Activated CD4-positive, alpha-beta T cell treated with anti-CD3 and anti-CD28 coated beads for 1 hour (primary cell): ENCODE data around the gene USP35.
A peak's percentile ranks its signal among the peaks of the same experiment; 100 is the strongest.
"Not testable (repeated sequence)": the region's sequence is repeated elsewhere in the genome, so short reads cannot be mapped to it uniquely, and the experiment has no call there.

Experiments
- DNase-seq: peaks from one replicate; pipeline ENCODE4 v3.0.0-alpha.2; 2020

The USP35 gene

DNA sequence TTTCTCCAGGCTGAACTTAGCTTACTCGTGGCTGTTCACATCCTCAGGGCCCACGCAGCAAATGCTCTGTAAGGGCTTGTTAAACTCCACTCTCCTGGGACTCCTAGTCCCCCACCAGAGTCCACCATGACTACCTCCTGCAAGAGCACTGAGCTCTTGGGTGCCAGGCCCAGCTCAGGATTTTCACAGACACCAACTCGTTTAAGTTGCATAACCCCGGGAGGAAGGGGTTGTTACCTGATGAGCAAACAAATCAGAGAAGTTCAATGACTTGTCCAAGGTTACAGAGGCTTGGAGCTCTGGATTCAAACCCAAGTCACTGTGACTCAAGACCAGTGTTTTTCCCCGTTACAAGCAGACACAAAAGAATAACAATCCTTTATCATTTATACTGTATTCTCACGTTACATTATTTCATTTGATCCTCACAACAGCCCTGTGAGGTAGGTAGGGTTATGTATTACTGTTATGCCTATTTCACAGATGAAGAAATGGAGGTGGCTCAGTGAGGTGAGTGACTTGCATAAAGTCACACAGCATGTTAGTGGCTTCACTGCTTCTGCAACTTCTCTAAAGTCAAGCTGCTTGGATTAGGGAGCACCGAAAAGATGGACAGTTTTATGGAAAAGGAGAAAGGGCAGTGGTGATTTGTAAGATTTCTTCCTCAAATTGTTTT, 17.7 kb upstream of the USP35 start:
- no peak for DNase-seq

DNA sequence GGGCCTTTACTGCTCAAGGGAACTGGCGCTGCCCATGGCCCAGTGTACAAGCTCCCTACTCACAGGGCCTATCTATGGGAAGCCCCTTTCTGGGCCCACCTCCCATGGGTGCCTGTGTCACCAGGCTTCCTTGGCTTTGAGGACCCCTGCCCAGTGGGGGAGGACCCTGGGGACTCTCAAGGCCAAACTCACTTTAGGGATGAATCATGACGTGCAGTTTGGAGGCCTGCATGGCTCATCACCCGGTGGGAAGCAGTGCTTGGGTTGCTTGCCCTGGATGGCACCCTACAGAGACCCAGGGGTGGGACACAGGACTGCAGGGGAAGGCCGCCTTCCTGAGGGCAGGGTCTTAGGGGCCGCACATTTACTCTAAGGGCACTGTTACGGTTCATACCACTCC, 16.8 kb upstream of the USP35 start:
- DNase-seq: no peak

DNA sequence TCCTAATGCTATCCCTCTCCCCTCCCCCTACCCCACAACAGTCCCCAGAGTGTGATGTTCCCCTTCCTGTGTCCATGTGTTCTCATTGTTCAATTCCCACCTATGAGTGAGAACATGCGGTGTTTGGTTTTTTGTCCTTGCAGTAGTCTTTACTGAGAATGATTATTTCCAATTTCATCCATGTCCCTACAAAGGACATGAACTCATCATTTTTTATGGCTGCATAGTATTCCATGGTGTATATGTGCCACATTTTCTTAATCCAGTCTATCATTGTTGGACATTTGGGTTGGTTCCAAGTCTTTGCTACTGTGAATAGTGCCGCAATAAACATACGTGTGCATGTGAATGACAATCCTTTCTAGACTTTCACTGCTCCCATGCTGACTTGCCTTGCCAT, 12.9 kb upstream of the USP35 start:
- not testable (repeated sequence) for DNase-seq

DNA sequence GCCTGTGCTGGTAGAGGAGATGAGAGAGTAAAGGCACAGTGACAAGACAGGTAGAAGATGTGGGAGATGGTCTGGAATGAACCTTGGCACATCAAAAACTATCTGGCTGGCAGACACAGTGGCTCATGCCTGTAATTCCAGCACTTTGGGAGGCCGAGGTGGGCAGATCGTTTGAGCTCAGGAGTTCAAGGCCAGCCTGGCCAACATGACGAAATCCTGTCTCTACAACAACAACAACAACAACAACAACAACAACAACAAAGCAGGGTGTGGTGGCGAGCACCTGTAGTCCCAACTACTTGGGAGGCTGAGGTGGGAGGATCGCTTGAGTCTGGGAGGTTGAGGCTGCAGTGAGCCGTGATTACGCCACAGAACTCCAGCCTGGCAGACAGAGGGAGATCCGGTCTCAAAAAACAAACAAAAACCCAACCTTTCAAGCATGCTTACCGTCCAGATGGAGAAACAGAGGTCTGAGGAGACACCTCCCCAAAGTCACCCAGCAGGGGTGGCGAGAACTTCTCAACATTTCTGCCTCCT, 12.0 kb upstream of the USP35 start:
- DNase-seq: no peak

DNA sequence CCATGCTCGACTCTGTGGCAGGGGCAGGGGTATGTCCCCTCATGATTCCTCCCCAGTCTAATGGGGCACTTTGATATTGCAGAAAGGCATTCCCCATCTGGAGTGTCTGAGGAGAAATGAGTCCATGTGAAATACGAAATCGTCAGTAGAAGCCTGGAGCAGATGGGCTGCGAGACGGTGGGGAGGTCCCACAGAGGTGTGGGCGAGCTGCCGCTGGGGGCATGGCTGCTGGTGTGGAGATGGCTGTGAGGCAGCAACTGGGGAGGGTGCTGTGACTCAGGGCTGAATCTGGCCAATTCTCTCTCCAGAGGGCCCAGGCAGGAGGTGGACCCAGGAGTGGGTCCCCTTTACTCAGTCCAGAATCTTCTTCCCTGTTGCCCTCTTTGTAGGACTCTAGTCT, 11.5 kb upstream of the USP35 start:
- DNase-seq: no peak

DNA sequence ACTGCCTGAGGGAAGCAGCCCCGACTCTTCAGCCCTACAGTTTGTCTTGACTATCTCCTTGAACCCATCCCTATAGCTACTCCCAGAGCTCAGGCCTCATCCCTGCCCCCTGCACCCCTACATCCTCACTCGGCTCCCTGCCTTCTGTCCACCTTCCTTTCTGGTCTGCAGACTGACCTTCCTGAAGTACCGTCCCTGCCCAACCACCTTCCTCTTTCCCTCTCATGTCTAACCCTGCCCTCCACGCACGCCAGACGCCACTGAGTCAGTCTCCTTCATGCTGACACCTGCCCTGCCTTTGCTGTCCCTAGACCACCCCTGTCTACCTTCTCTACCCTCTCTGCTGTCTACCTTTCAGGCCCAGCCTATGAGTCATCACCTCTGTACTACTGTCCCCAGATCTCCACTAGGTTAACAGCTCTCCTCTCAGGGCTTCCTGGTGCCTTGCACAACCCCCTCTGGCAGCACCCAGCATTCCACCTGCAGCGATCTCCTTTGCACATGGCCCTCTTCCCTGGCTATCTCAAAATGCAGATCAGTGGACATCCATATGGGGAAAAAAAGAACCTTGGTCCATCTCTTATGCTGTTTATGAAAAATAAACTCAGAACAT, 9.2 kb upstream of the USP35 start:
- no peak for DNase-seq

DNA sequence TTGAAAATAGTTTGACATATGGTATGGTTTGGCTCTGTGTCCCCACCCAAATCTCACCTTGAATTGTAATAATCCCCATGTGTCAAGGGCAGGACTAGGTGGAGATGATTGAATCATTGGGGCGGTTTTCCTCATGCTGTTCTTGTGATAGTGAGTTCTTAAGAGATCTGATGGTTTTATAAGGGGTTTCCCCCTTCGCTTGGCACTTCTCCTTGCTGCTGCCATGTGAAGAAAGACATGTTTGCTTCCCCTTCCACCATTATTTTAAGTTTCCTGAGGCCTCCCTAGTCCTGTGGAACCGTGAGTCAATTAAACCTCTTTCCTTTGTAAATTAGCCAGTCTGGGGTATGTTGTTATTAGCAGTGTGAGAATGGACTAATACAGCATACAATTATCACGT, 8.0 kb upstream of the USP35 start:
- no peak for DNase-seq

DNA sequence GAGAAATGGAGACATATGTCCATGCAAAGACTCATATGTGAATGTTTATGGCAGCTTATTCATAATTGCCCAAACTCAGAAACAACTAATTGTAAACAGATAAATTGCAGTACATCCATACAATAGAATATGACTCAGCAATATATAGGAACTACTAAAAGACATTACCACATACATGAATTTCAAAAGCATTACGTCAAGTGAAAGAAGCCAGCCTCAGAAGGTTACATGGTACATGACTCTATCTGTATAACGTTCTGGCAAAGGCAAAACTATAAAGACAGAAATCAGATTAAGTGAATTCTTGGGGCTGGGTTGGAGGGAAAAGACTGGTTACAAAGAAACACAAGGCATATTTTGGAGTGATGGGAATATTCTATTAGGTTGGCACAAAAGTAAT, 7.5 kb upstream of the USP35 start:
- no peak for DNase-seq

DNA sequence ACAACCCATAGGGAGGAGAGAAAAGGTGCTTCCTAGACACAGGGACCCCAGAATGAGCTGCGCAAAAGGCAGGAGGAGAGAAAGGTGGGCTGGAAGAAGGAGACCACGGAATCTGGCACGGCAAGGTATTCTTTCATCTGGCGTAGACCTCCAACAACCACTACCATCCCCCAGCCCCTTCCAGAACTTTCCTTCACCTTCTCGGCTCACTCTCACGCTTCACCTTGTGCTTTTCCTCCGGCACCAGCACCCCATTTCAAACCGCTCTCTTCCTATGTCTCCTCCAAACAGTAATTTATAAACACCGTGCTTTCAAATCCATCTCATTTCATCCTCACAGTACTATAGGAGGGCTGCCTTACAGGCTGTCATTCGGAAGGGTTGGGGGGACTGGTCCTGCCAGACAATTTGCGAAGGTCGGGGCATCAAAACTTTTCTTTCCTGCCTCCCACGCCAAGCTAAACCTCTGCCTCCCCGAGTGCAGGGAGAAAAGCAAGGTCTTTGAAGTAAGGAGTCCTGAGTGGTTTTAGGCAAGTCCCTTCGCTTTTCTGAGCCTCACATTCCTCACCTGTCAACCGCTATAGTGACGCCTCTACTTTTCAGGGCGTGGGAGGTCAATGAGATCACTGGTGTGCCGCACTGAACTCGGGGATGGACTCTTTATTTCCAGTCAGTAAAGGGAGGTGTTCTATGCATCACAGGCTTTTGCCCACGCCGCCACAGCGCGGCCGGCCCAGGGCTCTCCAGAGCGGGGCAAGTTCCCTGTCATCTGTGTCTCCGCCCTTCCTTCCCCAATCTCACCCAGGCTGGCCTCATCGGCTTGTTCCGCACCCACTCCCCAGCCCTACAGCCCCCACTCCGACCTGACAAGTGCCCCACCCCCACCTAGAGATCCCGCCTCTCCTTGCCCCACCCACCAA, 1.1 kb upstream of the USP35 start:
- DNase-seq: peak; percentile 56

DNA sequence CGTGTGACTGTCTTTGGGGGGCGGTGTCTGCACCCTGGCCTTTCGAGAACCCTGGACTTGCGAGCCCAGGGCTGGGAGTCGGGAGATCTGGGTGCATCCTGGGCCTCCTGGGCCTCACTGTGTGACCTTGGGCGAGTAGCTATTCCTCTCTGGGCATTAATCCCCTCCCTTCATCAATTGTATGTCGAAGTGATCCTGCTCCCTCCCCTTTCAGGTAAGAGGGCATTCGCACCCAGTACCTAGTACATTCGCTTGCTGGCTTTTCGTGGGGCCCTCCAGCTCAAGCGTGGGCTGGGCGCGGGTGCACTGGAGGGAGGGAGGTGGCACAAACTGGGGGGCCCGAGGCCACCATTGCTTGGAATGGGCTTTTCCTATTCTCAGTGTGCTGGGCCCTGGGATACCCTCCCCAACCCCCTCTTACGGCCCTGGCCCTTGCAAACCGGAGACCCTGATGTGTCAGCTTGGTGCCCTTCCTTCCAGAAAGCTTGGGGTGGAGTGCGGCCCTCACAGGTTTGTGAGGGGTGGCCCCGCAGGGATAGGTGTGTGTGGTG, 530 bp downstream of the USP35 start:
- DNase-seq: no peak

DNA sequence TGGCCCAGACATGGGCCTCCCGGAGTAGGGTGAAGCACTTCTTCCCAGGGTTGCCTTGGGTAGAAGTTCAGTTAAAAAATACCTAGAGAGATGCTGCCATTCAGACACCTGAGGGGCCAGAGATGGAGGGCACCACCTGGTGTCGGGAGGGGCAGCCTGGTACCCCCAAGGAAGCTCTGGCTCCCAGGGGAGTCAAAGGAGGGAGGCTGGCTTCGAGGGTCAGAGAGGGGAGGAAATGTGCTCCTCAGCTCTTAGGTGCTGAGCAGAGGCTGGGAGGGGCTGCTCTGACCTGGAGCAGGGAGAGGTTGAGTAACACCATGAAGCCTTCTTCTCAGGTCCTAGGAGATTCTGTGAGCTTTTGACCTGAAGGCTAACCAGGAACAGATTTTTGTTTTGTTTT, 1.1 kb downstream of the USP35 start:
- DNase-seq: no peak

DNA sequence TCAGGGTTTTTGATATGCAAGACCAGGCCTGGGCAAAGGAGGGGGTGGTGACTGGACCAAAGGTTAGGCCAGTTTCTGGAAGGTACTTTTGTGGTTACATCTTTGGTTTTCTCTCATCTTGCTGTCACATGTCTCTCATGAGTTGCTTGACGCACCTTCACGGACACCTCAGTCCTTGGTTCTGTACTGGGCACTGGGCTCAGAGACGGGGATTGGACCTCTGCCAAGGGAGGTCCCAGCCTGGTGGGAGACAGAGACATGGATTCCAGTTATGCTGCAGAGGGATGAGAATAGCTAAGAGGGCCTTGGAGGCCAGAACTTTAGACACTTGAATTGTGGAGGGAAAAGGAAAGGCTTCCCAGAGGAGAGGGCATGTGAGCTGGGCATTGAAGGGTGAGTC, 1.7 kb downstream of the USP35 start:
- no peak for DNase-seq

DNA sequence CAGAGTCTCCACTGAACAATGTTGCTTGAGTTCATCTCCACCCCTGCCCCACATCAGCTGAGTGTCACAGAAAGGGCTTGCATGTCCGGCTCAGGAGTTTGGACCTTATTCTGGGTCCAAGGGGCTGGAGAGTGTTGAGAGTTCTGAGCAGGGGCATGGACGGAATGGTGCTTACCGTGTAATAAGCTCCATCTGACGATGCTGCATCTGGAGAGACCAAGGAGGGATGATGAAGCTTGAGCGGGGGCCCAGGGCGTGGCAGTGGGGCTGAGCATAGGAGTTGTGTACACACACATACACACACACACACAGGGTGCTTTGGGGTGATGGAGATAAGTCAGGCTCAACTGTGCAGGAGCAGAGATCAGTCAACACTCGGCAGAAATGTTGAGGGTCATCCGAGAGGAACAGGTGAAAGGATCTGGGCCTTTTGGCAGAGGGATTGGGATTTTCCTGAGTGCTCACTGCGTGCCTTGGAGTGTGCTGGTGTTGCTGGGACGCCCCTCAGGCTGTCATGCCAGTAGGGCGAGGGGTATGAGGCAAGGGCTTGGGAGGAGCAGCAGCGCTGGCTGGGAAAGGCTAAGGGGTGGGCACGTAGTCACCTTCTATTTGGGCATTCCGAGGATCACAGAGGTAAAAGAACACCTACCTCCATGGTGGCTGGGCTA, 2.3 kb downstream of the USP35 start:
- no peak for DNase-seq

DNA sequence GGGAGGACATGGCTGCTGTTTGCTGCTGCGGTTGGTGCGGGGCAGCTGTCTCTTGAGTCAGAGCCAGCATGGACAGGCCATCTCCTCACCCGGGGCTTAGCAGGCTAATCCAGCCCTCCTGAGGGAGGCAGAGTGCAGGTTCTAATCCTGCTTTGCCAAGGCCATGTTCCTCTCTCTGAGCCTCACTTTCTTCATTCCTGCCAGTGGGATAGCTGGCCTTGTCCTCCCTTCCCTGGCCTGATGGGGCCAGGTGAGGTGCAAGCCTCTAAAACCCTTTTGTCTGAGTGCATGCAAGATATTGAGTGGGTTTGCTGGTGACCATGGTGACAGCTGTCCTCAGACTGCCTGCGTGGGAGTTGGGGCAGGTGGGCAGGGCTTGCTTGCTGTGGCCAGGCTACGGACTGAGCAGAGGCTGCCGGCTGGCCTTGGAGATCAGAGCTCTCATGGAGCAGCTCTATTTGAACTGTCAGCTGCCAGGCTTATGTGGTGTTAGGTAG, 3.6 kb downstream of the USP35 start:
- DNase-seq: no peak

DNA sequence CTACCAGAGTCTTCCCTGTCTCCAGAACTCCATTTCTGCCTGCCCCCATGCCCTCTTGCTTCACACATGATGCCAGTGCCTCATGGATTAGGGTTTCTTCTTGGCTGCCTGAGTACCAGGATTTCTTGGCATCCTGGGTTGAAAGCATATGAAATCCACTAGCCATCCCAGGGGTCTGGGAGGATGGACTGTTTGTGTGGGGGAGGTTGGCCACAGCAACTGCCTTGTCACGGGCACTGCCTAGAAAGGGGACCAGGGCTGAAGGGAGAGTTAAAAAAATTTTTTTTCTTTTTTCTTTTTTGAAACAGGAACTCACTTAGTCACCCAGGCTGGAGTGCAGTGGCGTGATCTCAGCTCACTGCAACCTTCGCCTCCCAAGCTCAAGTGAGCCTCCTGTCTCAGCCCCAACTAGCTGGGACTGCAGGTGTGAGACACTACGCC, 4.2 kb downstream of the USP35 start:
- DNase-seq: no peak

DNA sequence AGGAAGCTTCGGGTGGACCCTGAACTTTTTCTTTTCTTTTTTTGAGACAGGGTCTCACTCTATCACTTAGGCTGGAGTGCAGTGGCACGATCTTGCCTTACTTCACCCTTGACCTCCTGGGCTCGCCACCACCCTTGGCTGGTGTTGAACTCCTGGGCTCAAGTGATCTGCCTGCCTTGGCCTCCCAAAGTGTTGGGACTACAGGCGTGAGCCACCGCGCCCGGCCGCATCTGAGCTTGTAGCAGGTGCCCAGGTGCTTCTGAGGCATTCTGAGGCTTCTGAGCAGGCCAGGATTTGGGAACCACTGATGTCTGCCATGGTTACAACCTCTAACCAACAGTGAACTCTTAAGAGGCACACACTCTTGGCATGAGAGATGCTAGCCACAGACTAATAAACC, 5.1 kb downstream of the USP35 start:
- DNase-seq: no peak

DNA sequence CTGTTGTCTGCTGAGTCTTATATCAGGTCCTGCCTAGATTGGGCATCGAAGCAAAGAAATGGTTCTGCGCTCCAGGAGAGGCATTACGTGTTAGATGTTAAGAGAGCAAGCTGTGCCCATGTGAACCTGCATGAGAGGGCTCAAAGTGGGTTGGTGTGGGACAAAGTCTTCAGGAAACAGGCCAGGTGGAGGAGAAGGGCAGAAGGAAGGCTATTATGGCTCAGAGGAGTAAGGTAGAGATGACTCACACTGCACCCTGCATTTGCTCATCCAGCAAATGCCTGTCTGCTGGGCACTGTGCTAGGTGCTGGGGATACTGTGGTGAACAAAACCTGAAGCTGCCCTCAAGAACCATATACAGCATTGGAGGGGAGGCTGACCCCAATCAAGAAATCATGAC, 5.8 kb downstream of the USP35 start:
- no peak for DNase-seq

DNA sequence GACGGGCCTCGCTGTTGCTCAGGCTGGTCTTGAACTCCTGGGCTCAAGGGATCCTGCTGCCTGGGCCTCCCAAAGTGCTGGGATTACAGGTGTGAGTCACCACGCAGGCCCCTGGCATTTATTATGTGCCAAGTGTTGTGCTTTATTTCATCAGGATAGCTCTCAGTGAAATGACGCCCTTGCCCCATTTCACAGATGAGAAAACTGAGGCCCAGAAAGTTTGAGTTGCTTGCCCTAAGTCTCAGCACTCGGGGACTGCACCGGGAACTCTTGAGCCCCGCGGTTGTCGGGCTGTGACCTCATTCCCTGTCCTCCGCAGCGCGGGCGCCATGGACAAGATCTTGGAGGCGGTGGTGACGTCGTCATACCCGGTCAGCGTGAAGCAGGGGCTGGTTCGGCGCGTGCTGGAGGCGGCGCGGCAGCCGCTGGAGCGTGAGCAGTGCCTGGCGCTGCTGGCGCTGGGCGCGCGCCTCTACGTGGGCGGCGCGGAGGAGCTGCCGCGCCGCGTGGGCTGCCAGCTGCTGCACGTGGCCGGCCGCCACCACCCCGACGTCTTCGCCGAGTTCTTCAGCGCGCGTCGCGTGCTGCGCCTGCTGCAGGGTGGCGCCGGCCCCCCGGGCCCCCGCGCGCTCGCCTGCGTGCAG, 7.3 kb downstream of the USP35 start:
- no peak for DNase-seq

DNA sequence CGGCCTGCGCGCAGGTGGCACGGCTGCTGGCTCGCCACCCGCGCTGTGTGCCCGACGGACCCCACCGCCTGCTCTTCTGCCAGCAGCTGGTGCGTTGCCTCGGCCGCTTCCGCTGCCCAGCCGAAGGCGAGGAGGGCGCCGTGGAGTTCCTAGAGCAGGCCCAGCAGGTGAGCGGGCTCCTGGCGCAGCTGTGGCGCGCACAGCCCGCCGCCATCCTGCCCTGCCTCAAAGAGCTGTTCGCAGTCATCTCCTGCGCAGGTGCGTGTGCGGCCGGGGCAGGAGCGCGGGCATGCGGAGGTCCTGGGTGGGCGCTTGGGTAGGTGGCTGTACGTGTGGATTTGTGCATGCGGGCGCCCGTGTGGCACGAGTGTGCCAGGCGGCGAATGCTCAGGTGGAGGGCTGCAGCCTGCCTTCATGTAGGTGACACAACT, 8.0 kb downstream of the USP35 start:
- DNase-seq: no peak

DNA sequence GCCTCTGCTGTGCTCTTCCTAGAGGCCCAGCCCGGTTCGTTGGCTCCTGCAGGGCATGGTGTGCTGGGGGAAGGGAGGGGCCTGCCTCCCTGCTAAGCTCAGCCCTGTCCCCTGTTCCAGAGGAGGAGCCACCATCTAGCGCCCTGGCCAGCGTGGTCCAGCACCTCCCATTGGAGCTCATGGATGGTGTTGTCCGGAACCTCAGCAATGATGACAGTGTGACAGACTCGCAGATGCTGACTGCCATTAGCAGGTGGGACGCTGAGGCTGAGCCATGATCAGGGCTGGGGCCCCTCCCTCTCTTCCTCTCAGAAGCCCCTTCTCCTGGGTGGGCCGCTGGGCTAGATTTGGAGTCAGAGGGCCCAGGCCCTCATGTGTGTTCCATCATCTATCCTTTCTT, 9.1 kb downstream of the USP35 start:
- no peak for DNase-seq

DNA sequence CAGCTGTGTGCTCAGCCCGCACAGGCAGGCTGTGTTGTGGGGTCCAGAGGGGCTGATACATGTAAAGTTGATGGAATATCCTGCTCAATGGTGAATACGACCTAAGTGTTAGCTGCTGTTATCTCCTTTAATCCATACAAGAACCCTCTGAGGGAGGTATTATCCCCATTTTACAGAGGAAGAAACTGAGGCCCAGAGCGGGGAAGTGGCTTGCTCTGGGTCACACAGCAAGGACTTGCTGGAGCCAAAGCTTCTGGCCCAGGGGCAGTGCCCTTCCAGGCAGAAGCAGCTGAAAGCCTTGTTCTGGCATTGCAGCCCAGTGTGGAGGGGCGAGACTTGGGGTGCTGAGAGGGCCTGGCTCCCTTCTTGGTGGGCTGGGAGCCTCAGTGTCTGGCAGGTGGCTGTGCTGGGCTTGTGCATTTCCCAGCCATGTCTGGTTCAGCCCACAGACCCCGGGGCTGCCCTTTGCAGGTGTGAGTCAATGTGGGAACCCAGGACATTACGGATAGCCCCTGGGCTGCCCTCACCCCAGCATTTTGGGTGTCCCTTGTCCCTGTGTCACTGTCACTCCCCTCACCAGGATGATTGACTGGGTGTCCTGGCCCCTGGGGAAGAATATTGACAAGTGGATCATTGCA, 10.4 kb downstream of the USP35 start:
- DNase-seq: no peak

DNA sequence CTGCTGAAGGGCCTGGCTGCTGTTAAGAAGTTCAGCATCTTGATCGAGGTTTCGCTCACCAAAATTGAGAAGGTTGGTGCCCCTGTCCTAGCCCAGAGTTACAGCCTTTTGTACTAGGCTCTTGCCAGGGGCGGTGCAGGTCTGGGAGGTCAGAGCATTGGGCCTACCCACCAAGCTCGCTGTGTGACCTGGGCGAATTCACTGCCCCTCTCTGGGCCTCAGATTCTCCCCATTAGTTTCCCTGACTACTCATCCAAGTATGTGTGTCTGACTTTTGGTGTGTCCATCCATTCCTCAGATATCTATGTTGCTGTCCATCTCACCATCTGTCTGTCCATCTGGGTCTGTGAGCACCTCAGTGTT, 10.9 kb downstream of the USP35 start:
- no peak for DNase-seq
